ENCODE data around the gene PSME3IP1.

PSME3IP1 gene

DNA sequence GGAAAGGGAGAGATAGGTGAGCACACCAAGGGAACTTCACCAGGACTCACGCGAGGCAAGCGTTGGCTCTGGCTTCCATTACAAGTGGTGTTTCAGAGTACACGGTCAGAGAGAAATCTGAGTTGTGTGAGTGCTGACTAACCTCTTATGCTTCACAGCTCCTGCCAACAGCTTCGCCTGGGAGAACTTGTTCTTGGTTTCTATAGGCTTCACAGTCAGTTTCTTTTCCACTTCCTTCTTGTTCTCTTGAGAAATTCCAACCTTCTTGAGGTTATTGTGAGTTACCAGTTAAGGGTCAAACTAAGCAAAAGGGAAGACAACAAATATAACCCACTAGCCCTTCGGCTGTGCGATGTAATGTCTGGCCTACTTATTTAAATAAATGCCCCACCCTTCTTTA, 18.9 kb downstream of the PSME3IP1 start:
- no peak for DNase-seq

DNA sequence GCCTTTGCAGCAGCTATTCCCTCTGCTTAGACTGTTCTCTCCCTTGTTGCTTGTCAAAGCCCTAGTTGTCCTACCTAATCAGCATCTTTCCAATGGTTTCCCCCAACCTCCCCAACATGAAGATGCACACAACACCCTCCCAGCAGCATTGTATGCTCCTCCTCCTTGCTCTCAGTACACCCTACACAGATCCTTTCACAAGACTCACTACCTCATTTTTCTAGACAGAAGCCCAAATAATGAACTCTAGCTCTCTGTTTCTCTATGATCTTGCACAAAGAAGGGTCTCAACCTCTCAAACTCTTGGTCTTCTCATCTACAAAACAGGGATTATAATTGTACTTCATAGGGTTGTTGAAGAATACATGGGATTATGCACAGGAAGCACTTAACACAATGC, 19.4 kb downstream of the PSME3IP1 start:
- no peak for DNase-seq

DNA sequence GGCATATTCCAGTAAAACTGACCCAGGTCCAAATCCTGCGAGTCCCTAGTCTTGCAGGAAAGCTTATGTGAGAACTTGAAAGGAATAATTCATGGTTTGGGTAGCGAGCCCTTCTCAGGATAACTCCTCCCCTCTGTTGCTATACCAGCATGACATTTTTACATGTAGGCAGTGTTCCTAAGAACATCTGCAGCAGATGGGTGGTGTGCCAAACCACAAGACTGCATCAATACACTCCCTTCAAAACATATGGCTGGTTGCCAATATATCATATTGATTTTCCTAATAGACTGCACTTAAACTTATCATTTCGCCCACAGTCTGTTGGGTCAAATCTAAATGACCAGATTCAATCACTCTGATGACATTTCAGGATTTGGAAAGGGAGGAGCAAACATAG, 19.9 kb downstream of the PSME3IP1 start:
- no peak for DNase-seq

DNA sequence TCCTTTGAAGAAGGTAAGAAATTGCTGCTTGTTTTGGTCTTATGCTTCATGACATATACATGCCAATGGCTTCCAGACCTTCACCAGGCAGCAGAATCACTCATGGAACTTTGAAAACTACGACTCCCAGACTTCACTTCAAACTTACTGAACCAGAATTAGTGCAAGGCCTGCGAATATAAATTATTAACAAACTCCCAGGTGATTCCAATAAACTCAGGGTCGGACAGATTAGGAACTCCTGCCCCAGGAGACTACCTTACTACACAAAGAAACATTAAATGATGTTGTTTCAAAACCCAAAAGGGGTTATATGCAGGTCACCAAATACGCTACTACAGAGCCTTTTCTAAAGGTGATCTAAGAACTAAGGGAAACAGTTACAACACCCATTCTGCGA, 20.4 kb downstream of the PSME3IP1 start:
- DNase-seq: no peak

DNA sequence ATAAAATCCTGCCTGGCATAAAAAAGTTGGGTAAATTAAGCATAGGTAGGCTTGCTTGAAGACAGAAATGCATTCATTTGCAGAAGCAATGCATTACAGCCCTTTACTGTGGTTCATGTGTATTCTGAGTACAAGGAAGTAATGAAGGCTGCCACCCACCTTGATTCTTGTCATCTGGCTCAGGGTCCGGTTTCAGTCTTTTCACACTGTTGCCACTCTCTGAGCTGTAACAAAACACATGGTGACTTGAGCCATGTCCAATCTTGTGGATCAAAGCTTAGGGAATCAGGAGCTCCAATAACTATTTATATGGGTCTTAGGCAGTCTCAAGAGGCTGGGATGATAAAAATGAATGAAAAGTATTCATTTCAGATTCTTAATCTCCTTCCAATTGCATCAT, 22.0 kb downstream of the PSME3IP1 start:
- DNase-seq: no peak

DNA sequence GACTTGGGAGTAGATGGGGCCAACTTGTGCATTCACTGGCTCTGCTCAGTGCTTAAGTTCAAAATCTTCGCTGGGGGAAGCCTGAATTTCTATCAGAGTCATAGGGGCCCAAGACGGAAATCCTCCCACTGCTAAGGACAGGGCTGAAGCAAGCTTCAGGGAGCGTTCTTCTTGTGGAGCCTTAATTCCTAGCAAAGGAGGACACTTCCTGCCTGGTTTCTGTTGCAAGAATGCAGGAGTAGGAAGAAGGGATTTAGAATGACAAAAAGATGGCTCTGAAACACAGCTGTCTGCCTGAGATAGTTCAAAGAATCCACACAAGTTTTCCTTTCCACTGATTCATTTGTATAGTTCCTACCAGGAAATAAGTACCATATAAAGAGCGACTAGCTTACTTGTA, 26.4 kb downstream of the PSME3IP1 start:
- no peak for DNase-seq

DNA sequence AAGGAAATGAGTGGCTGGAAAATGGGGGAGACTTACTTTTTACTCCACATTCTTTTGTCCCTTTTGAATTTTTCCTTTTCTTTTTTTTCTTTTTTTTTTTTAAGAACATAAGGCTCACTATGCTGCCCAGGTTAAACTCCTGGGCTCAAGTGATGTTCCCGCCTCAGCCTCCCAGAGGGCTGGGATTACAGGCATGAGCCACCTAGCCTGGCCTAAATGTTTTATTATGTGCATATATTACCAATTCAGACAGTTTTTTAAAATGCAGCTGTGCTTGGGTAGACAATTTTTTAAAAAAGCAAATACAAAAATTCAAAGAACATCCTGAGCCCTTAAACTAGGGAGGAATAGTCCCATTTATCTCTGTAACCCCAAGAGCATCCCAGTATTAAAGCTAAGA, 28.3 kb downstream of the PSME3IP1 start:
- no peak for DNase-seq

DNA sequence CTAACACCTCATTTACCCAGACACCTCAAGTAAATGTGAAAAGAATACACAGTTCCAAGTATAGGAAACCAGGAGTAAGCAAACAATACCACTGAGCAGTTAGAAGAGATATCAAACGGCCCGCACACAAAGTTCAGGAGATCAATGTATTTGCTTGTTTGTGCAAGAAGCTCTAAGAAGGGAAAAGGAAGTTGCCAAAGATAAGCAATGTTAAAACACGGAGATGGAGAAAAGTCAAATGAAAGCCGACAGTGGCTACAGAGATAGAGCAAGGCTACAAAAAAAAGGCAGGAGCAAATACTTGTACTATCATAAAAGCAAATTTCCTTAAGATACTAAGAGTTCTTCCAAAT, 29.5 kb downstream of the PSME3IP1 start:
- no peak for DNase-seq

DNA sequence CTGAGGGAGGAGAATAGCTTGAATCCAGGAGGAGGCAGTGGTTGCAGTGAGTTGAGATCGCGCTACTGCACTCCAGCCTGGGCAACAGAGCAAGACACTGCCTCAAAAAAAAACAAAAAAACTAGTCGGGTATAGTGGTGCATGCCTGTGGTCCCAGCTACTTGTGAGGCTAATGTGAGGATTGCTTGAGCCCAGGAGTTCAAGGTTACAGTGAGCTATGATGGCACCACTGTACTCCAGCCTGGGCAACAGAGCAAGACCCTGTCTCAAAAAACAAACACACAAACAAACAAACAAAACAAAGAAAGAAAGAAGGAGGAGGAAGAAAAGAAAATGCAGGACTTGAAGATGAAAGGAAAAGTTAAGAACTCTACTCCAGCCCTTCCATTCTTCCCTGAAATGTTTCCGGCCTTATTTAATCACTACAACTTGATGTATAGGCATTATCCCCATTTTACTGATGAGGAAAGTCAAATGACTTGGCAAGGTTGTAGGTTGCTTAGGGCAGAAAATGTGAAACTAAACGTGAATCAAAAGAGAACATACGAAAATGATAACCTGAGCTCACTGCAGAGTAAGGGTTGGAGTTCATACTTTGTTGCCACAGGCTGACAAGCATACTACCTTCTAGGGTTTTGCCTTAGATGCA, 30.0 kb downstream of the PSME3IP1 start:
- no peak for DNase-seq

DNA sequence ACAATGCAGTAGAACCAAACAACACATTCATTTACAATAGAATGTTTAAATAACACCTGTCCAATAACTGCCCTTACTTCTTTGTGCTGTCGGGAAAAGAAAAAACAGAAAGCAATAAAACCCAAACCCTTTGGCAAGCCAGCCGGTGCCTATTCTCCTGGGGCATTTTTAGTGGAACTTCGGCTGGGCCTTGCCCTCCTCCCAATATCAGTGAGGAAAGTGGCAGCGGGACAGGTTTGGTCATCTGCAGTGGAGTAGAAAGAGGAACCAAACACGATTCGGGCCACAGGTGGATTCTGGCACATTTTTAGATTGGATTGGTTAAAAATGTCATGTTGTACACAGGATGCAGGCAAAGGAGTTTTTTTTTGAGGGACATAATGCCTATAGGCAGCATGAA, 32.0 kb downstream of the PSME3IP1 start:
- DNase-seq: no peak

DNA sequence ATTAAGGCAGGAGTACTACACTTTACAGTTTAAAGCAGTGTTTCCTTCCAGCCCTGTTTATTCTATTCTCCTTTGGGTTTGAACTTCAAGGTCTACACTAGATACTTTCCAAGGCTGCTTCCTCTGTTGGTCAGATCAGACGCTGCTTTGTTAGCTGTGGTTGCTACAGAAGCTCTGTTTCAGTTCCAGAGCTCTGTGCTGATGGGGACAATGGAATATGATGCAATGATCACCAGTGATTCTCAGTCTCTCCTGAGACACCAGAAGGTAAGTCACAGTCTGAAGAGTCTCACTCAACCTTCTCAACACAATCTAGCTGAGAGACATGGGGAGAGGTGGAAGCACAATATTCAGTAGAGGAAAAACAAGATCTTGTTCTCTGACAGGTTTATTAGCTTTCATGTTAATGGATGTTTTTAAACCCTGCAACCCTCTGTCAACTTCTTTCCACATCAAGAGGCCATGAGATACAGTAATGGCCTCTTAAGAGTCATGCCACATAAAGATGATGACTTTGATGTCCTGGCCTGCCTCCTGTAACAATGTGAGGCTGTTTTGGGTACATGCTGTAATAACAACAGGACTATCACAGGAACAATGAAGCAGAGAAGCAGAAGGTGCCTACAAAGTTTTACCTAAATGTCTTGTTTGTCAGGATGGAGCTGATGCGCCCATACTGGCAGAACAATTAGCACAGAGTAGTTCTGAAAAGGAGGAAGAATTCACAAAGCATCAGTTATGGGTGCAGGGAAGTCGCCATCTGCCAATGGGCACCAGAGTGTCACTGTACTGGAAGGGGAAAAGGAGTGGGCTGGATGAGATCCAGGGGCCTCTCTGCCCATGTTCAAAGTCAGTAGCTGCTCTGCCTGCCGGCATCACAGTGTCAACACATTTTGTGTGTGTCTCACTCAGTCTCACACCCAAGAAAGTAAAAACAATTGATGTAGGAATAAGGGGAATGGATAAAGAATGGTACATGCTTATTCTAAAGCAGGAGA, 33.4 kb downstream of the PSME3IP1 start:
- no peak for DNase-seq

DNA sequence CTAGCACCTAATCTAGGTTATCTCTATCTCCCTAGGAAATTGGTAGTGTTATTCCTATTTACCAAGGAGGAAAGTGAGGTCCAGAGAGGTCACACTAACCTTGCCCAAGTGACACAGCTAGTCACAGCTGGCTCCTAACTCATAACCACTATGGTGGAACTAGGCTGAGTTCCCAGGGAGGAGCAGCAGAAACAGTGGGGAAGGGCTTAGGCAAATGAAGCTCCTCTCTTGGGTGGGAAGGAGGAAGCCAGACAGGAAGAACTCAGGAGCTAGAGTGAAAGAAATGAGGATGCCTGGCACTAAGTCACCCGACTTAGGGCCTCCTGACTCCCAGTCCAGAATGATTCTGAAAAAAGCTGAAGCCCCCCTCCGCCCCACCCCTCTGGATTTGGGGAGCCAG, 34.5 kb downstream of the PSME3IP1 start:
- no peak for DNase-seq

DNA sequence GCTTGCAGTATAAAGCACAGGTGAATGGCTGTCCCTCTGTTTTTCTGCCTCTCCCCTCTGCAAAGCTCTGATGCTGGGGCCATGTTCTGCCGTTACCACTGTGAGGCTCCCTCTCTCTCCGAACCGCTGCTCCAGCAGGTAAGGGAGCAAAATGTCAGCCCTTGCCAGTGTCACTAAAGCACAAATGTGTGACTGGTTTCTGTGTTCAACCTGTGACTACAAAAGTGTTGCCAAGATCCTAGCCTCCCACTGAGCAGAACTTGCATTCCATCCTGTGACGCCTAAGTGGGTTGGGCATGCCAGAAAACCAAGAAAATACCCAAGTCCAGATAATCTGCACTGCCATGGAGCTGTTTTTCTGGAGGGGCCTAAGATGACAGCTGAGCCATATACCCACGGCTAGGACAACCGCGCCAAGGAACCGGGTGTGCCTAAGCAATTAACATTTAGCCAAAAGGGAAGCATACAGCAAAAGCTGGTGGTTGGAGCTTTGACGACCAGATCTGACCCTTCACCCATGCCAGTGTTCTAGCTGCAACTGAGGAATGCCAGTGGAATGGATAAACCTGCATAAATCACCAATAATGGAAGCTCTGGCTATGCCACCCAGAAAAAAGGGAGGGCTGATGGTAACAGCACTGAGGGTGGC, 35.0 kb downstream of the PSME3IP1 start:
- no peak for DNase-seq

DNA sequence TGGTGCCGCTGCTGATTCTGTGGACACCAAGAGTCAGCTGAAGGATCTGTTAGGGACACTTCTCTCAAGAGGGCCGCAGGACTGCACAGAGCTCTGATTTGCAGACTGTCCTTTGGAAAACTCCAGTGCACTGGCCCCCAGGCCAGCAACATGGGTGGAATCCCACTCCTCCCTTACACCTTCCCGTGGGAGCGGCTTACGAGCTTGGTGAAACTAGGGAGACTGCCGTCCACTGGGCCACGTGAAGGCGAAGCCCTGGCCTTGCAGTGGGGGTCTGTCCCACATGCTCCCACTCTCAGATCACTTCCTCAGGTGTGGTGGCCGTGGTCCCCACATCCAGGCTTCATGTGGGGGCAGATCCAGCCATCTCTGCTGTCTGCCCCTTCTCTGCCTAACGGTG, 36.4 kb downstream of the PSME3IP1 start:
- no peak for DNase-seq

DNA sequence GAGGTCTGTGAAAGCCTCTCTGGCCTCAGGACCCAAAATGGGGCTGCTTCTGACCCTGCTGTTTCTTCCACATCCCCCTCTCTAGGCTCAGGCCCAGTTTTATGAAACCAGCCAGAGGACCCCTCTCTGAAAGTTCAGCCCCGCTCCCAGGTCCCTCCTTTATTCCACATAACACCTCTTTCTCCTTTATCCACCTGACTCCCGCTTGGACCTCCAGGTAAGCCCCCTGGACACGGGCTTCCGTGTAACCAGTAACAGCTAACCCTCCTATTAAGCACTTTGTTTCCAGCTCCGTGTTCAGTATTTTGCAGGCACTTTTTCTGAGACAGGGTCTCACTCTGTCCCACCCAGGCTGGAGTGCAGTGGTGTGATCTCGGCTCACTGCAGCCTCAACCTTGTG, 37.4 kb downstream of the PSME3IP1 start:
- no peak for DNase-seq

DNA sequence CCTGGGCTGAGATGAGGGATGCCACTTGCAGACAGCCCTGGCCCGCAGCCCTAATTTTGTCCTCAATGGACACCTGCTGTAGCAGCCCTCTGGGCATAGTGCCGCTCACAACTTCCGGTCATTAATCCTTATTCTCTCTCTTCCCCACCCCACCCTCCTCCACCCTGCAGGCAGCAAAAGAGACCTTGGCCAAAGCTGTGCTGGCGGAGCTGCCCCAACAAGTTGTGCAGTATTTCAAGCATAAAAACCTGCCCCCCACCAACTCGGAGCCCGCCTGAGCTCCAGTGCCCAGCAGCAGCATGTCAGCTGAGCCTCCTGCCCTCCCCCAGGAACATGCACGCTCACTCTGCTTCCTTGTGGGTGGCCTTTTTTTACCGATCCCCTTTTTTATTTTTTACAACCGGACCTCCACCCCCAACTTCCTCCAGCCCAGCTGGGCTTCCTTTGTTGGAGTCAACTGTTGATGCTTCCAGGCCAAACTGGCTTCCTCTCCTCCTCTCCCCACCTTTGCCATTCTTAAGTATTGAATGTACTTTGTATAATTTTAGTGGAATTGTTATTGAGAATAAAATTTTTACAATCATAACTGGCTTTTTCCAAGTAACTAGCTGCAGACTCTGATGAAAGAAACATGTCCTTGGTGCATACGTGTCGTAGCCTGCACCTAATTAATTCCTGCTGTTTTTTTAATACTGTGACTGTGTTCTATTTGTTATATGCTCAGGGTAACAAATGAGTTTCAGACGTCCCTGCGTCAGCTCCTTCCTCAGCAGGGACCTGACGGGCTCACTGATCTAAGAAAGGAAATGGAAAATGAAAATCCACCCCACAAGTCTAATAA, 38.2 kb downstream of the PSME3IP1 start:
- no peak for DNase-seq

DNA sequence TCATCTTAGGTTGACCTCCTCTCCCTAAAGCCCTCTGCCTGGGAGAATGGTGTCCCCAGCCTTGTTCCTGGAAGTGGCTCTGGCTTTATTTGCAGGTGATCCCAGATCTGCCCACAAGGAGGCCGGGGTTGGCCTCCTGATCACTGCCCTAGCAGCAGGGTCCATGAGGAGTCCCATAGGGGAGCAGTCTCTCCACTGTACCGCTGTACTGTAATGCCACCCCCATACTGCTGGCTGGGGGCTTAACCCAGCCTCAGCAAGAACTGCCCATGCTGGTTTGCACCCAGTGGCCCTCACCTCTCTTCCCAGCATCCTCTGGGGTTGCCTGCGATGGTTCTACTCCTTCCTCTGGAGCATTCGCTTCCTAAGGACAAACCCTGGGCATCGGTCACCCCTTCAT, 39.1 kb downstream of the PSME3IP1 start:
- DNase-seq: no peak

DNA sequence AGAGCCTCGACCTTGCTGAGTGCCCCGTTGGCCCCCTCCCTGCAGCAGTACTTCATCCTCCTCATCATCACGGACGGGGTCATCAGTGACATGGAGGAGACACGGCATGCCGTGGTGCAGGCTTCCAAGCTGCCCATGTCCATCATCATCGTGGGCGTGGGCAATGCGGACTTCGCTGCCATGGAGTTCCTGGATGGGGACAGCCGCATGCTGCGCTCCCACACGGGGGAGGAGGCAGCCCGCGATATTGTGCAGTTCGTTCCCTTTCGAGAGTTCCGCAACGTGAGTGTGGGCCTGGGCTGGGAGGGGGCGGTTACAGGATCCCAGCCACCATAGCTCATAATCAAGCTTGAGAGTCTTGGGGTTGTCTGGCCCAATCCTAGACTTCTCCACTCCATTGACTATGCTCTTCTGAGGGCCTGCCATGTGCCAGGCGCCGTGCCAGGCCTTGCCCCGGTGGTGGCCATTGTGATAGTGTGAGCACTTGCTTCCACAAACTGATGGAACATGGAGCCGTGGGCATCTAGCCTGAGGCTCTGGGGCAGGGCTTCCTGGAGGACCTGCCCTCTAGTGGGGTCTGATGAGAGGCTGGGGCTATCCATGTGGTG, 39.7 kb downstream of the PSME3IP1 start:
- DNase-seq: no peak

DNA sequence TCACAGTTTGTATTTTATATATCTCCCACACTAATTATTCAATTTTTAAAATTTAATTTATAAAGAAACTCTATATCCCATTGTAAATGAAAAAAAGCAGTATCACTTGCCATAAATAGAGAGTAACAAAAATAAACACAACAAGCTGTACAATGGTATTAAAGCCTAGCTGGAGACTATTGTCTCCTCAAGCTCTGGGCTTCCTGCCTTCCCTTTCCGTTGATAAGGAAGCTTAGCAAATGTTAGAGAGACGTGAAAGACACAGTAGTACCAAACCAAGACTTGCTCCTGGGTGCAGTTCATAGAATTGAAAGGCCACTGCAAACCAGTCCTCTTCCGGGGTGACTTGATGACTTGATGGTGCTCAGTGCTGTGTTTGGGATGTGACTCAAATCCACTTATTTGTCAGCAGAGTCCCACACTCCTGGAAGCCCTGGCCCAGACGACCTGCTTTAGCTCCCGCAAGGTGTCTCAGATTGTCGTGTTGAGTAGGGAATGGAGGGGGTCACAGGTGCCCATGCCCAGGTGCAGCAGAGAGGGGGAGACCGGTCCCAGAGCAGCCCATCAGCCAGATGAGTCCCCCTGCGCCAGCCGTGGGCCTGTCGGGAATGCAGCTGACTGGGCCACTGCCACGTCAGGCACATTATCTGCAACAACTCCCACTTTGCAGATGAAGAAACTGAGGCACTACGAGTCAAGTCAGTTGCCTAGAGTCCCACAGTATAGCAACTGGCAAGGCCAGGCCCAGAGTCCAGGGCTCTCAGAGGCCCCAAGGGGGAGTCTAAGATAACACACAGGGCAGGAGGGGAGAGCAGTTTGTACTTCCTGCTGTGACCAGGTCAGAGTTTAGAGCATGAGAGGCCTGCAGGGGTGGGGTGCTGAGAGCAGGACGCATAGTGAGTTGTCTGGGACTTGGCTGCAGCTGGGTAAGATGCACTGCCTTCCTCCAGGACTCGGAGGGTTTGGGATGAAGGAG, 40.5 kb downstream of the PSME3IP1 start:
- DNase-seq: no peak

DNA sequence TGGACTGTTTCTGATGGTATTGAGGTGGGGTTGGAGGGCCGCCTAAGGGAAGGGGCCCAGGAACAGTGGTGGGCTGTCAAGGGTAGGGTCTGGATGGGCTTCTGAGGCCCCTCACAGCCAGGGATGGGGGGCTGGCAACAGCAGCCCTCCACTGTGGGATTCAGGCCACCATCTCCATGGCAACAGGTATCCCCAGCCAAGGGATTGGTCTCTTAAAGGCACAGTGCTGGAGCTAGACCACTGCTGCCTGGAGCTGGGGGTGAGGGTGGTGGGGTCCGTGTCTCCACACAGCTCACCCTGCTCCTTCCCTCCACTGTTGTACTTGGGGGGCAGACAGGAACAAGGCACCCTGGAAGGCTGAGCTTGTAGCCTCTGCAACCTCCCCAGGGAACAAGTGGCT, 41.8 kb downstream of the PSME3IP1 start:
- DNase-seq: no peak
